HG03565 (cell line): Measurements from ENCODE around the gene TXNDC16.

Experiments
- ATAC-seq: cut with Tn5 transposase; IDR thresholded peaks from one replicate; pipeline ENCODE4 v1.9.1; 2021; ENCODE audit warnings: mild to moderate bottlenecking, moderate library complexity; ENCODE audit not compliant: unreplicated experiment

TXNDC16 gene

GRCh38 chr14:52457411-52457810 is 94.9 kb downstream of the TXNDC16 start:
- no peak for ATAC-seq

GRCh38 chr14:52455291-52456088 is 96.8 kb downstream of the TXNDC16 start:
- ATAC-seq: no peak

GRCh38 chr14:52447236-52447635 is 105.1 kb downstream of the TXNDC16 start:
- ATAC-seq: no peak

GRCh38 chr14:52446355-52446754 is 106.0 kb downstream of the TXNDC16 start:
- ATAC-seq: no peak

- ATAC-seq: no peak
Measured at GRCh38 chr14:52443506-52443905, 108.8 kb downstream of the TXNDC16 start.

GRCh38 chr14:52442602-52443001 is 109.7 kb downstream of the TXNDC16 start:
- ATAC-seq: no peak

GRCh38 chr14:52442166-52442565 is 110.1 kb downstream of the TXNDC16 start:
- ATAC-seq: no peak

- no peak for ATAC-seq
Measured at GRCh38 chr14:52439476-52439875, 112.8 kb downstream of the TXNDC16 start.

GRCh38 chr14:52434955-52435354 is 117.3 kb downstream of the TXNDC16 start:
- ATAC-seq: no peak

- no peak for ATAC-seq
Measured at GRCh38 chr14:52430474-52430873, 121.8 kb downstream of the TXNDC16 start.

- ATAC-seq: no peak
Measured at GRCh38 chr14:52429451-52429850, 122.9 kb downstream of the TXNDC16 start.

- ATAC-seq: no peak
Measured at GRCh38 chr14:52427460-52427859, 124.8 kb downstream of the TXNDC16 start.

- ATAC-seq: no peak
Measured at GRCh38 chr14:52422650-52423356, 129.5 kb downstream of the TXNDC16 start.

GRCh38 chr14:52417139-52417538 is 135.2 kb downstream of the TXNDC16 start:
- ATAC-seq: no peak

GRCh38 chr14:52413729-52414408 is 138.4 kb downstream of the TXNDC16 start:
- ATAC-seq: no peak

- ATAC-seq: no peak
Measured at GRCh38 chr14:52412426-52412825, 139.9 kb downstream of the TXNDC16 start.

GRCh38 chr14:52405314-52405713 is 147.0 kb downstream of the TXNDC16 start:
- ATAC-seq: no peak

- peak; percentile 73 for ATAC-seq
Measured at GRCh38 chr14:52402812-52403526, 149.3 kb downstream of the TXNDC16 start.

GRCh38 chr14:52400846-52401245 is 151.5 kb downstream of the TXNDC16 start:
- no peak for ATAC-seq

- ATAC-seq: no peak
Measured at GRCh38 chr14:52399921-52400595, 152.2 kb downstream of the TXNDC16 start.

GRCh38 chr14:52399104-52399503 is 153.2 kb downstream of the TXNDC16 start:
- ATAC-seq: no peak
